Naive thymus-derived CD4-positive, alpha-beta T cell (primary cell): ENCODE data around the gene PPP4R3A. TPM values are rescaled to one million over a fixed set of nuclear protein-coding genes. Genes with fewer than 3 reads are reported as not detected.
"Not testable (repeated sequence)": the region's sequence is repeated elsewhere in the genome, so short reads cannot be mapped to it uniquely, and the experiment has no call there.

Experiments used
- ATAC-seq: fragments of 150-1000 bp; cut with Tn5 transposase; 2 replicates; pipeline ENCODE4 v1.10.0; 2021; ENCODE audit warnings: mild to moderate bottlenecking, moderate library complexity
- CTCF ChIA-PET: fragments of 350-600 bp; sonication (Branson Sonifier 250); formaldehyde crosslinking; loops from one replicate; lab custom pipeline; 2021; ENCODE audit warnings: antibody characterized with exemption; lab: Charles Lee
- POLR2A ChIA-PET: fragments of 350-600 bp; sonication (Branson Sonifier 250); formaldehyde crosslinking; loops from one replicate; lab custom pipeline; 2021; ENCODE audit warnings: antibody characterized with exemption, inconsistent platforms; lab: Charles Lee
- DNase-seq, 9 donors: peaks; one replicate each; pipeline versions ENCODE4 v3.0.0 to v3.0.0-alpha.2; 2020 to 2022; ENCODE audit warnings: mixed read lengths in 1 of 9
- H3K27ac ChIP-seq: one replicate; pipeline ENCODE4 v1.7.0; 2013; ENCODE audit warnings: mild to moderate bottlenecking, low read depth, low read length, moderate library complexity
- H3K27me3 ChIP-seq, 2 donors: one replicate each; pipeline ENCODE4 v1.7.0; 2013; ENCODE audit warnings: low read length in 2 of 2, mild to moderate bottlenecking in 2 of 2, moderate library complexity in 2 of 2; ENCODE audit not compliant: control insufficient read depth in 2 of 2, insufficient read depth in 2 of 2
- H3K36me3 ChIP-seq, 3 experiments: 1 replicate in 2 of 3; 2 replicates in 1 of 3; pipeline ENCODE4 v1.7.0; 2013; ENCODE audit warnings: low read length in 3 of 3, mild to moderate bottlenecking in 3 of 3, moderate library complexity in 1 of 3; ENCODE audit not compliant: insufficient read depth in 3 of 3, control insufficient read depth in 2 of 3
- H3K4me1 ChIP-seq, 2 donors: one replicate each; pipeline ENCODE4 v1.7.0; 2013; ENCODE audit warnings: low read length in 2 of 2, mild to moderate bottlenecking in 2 of 2, moderate library complexity in 1 of 2; ENCODE audit not compliant: control insufficient read depth in 2 of 2, insufficient read depth in 2 of 2
- H3K4me3 ChIP-seq: 2 replicates; pipeline ENCODE4 v1.7.0; 2013; ENCODE audit warnings: mild to moderate bottlenecking, low read length
- H3K9me3 ChIP-seq, 3 experiments: 1 replicate in 2 of 3; 2 replicates in 1 of 3; pipeline ENCODE4 v1.7.0; 2013; ENCODE audit warnings: low read length in 3 of 3; ENCODE audit not compliant: control insufficient read depth in 2 of 3
- H3K27ac Mint-ChIP-seq, 9 donors: one replicate each; pipeline ENCODE4 v1.8.0; 2020 to 2022; ENCODE audit warnings: mixed read lengths in 9 of 9, mild to moderate bottlenecking in 8 of 9, moderate library complexity in 5 of 9, inconsistent platforms in 2 of 9
- H3K27me3 Mint-ChIP-seq, 5 donors: one replicate each; pipeline ENCODE4 v1.8.0; 2021 to 2022; ENCODE audit warnings: mixed read lengths in 5 of 5, mild to moderate bottlenecking in 1 of 5
- H3K36me3 Mint-ChIP-seq, 5 donors: one replicate each; pipeline ENCODE4 v1.8.0; 2020 to 2022; ENCODE audit warnings: mixed read lengths in 5 of 5, mild to moderate bottlenecking in 3 of 5, inconsistent platforms in 1 of 5
- H3K4me1 Mint-ChIP-seq, 7 donors: one replicate each; pipeline ENCODE4 v1.8.0; 2020 to 2022; ENCODE audit warnings: mixed read lengths in 7 of 7, mild to moderate bottlenecking in 3 of 7, inconsistent platforms in 1 of 7
- H3K4me3 Mint-ChIP-seq, 10 donors: one replicate each; pipeline ENCODE4 v1.8.0; 2020 to 2022; ENCODE audit warnings: mild to moderate bottlenecking in 10 of 10, mixed read lengths in 10 of 10, moderate library complexity in 6 of 10, inconsistent platforms in 2 of 10
- H3K9me3 Mint-ChIP-seq, 11 donors: one replicate each; pipeline ENCODE4 v1.8.0; 2020 to 2022; ENCODE audit warnings: mixed read lengths in 11 of 11, mild to moderate bottlenecking in 4 of 11, inconsistent platforms in 1 of 11, moderate library complexity in 1 of 11
- intact Hi-C, 2 donors: fragments of 100-400 bp; cut with micrococcal nuclease; formaldehyde crosslinking; loops; one replicate each; pipeline ENCODE4 v1.15.1; 2023
- polyA plus RNA-seq, 2 donors: library from polyadenylated mRNA; unstranded; fragments of 300-500 nt; fragmentation: Illumina TruSeq; gene quantifications; one replicate each; pipeline ENCODE4 v1.2.3, GENCODE V29; 2021
- total RNA-seq, 6 experiments: library from RNA in 5 of 6; stranded (reverse) in 5 of 6; gene quantifications; 1 replicate in 5 of 6; 2 replicates in 1 of 6; pipeline ENCODE4 v1.2.3 and lab custom pipeline; 2021 to 2026

The PPP4R3A gene
- total and polyA plus RNA-seq, 7 experiments from 2014 or later, result 81.5 to 214 (median 156) TPM

DNA sequence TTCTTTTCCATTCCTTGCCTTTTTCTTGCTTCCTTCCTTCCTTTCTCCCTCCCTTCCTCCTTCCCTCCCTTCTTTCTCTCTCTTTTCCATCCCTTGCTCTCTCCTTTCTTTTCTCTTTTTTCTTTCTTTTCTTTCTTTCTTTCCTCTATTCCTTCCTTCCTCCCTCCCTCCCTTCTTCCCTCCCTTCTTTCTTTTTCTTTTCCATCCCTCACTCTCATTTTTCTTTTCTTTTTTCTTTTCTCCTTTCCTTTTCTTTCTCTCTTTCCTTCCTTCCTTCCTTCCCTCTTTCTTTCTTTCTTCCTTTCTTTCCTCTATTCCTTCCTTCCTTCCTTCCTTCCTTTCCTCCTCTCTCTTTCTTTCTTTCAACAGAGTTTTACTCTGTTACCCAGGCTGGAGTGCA lies 35.1 kb upstream of the PPP4R3A start:
- H3K4me1 ChIP-seq, result no peaks in the 10 kb centered on the region
- DNase-seq, result no peak
- Mint-ChIP-seq H3K4me3 (no peak overlapping the region), H3K36me3 (peaks cover 6 to 17% (median 9%) of the 10 kb centered on the region in 5 donors), H3K27ac (no peak overlapping the region), H3K4me1 (no peaks in the 10 kb centered on the region), H3K9me3 (peaks cover 10 to 30% (median 20%) of the 10 kb centered on the region in 11 donors), H3K27me3 (peaks cover 0 to 23% (median 6%) of the 10 kb centered on the region in 5 donors)
- no peaks in the 10 kb centered on the region for H3K36me3 ChIP-seq
- intact Hi-C loops, result no loop called here
- ChIA-PET CTCF (interaction anchor here (0.6 to 0.7 kb wide), 2 partner anchors 123 to 706 kb away, joined by 3 read pairs; no protein-coding TSS in a partner anchor), POLR2A (no interaction called here)
- H3K27me3 ChIP-seq, result no peaks in the 10 kb centered on the region
- no peak overlapping the region for H3K4me3 ChIP-seq
- H3K27ac ChIP-seq, result no peak overlapping the region
- no peak for ATAC-seq
- peaks cover 0 to 7% (median 0%) of the 10 kb centered on the region in 3 experiments for H3K9me3 ChIP-seq

DNA sequence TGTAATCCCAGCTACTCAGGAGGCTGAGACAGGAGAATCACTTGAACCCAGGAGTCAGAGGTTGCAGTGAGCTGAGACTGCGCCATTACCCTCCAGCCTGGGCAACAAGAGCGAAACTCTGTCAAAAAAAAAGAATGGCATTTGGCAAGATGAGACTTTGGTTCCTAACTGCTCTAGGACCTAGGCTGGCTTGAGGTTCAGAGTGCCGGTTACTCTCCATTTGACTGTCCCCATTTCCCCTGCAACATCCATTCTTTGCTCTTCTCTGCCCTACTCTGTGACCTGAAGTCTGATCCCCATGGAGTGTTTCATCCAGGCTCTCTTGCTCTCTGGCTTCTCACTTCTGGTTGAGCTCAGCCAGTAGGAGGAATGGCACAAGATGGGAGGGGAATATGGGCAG lies 26.2 kb upstream of the PPP4R3A start:
- H3K27me3 Mint-ChIP-seq, result peaks cover 0 to 13% (median 10%) of the 10 kb centered on the region in 5 donors
- Histone ChIP-seq H3K9me3 (peaks cover 0 to 4% (median 0%) of the 10 kb centered on the region in 3 experiments), H3K36me3 (no peaks in the 10 kb centered on the region), H3K27me3 (no peaks in the 10 kb centered on the region), H3K27ac (no peak overlapping the region), H3K4me1 (no peaks in the 10 kb centered on the region), H3K4me3 (no peak overlapping the region)
- ATAC-seq (no peak), DNase-seq (no peak)
- H3K4me3 Mint-ChIP-seq, result no peak overlapping the region
- no peaks in the 10 kb centered on the region for H3K4me1 Mint-ChIP-seq
- peaks cover 10 to 31% (median 17%) of the 10 kb centered on the region in 11 donors for H3K9me3 Mint-ChIP-seq
- ChIA-PET CTCF (no interaction called here), POLR2A (no interaction called here)
- intact Hi-C loops, result no loop called here
- H3K27ac Mint-ChIP-seq, result no peak overlapping the region
- H3K36me3 Mint-ChIP-seq, result peaks cover 8 to 29% (median 13%) of the 10 kb centered on the region in 5 donors

DNA sequence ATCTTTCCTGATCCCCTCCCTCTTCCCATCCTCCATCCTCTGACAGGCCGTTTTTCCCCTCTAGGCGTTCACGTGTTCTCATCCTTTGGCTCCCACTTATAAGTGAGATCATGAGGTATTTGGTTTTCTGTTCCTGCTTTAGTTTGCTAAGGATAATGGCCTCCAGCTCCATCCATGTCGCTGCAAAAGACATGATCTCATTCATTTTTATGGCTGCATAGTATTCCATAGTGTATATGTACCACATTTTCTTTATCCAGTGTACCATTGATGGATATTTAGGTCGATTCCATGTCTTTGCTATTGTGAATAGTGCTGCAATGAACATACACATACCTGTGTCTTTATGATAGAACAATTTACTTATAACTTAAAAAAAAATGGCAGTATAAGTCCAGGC lies 23.9 kb upstream of the PPP4R3A start:
- H3K27me3 ChIP-seq, POLR2A ChIA-PET, H3K4me3 Mint-ChIP-seq, H3K36me3 ChIP-seq, ATAC-seq, DNase-seq, intact Hi-C loops, H3K4me1 Mint-ChIP-seq, CTCF ChIA-PET, H3K27ac Mint-ChIP-seq, H3K4me1 ChIP-seq, H3K9me3 ChIP-seq, H3K27ac ChIP-seq, H3K4me3 ChIP-seq: not testable (repeated sequence)
- Mint-ChIP-seq H3K36me3 (peaks cover 0 to 12% (median 1%) of the 10 kb centered on the region in 5 donors), H3K9me3 (peaks cover 0 to 11% (median 3%) of the 10 kb centered on the region in 11 donors), H3K27me3 (peaks cover 0 to 13% (median 5%) of the 10 kb centered on the region in 5 donors)

DNA sequence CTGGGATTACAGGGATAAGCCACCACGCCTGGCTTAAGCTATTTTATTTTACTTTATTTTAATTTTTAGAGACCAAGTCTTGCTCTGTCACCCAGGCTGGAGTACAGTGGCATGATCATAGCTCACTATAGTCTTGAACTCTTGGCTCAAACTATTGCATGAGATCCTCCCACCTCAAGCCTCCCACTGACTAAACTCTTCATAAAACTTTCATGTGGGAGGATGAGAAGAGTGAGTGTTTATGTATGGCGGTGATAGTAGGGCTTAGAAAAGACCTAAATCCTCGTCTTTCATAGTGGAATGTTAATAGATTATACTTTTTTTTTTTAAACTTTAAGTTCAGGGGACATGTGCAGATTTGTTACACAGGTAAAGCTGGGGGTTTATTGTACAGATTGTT lies 23.5 kb upstream of the PPP4R3A start:
- Histone ChIP-seq H3K4me3 (no peak overlapping the region), H3K27ac (no peak overlapping the region), H3K4me1 (no peaks in the 10 kb centered on the region), H3K27me3 (no peaks in the 10 kb centered on the region), H3K9me3 (no peaks in the 10 kb centered on the region), H3K36me3 (no peaks in the 10 kb centered on the region)
- Mint-ChIP-seq H3K4me1 (no peaks in the 10 kb centered on the region), H3K27ac (no peak overlapping the region), H3K9me3 (peaks cover 0 to 7% (median 1%) of the 10 kb centered on the region in 11 donors), H3K27me3 (peaks cover 0 to 13% (median 5%) of the 10 kb centered on the region in 5 donors), H3K4me3 (no peak overlapping the region), H3K36me3 (peaks cover 0 to 8% (median 1%) of the 10 kb centered on the region in 5 donors)
- DNase-seq (no peak), ATAC-seq (no peak)
- ChIA-PET CTCF (no interaction called here), POLR2A (interaction anchor here (0.6 kb wide), 1 partner anchor 1977 kb away, joined by 3 read pairs; no protein-coding TSS in a partner anchor)
- intact Hi-C loops, result no loop called here

DNA sequence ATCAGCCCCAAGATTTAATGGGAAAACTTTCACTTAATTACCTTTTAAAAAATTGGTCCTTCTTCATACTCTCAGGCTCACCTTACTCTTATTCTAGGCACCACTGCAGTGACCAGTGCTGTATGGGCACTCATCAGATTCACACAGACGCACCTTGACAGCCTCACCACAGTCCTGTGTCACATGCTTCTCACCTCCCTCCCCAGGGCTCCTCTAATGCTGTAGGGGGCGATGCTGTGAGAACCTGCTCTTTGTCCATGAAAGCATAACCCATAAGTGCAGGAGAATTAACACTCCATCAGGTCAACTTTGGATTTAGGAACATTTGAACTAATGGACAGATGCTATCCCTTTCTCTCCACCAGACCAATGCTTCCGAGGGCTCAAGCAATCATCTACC lies 13.9 kb upstream of the PPP4R3A start:
- ChIA-PET POLR2A (no interaction called here), CTCF (no interaction called here)
- peaks cover 0 to 10% (median 2%) of the 10 kb centered on the region in 11 donors for H3K9me3 Mint-ChIP-seq
- H3K27ac Mint-ChIP-seq, result no peak overlapping the region
- DNase-seq (no peak), ATAC-seq (no peak)
- no peak overlapping the region for H3K4me3 Mint-ChIP-seq
- H3K4me1 ChIP-seq, result no peaks in the 10 kb centered on the region
- peaks cover 0 to 3% (median 0%) of the 10 kb centered on the region in 7 donors for H3K4me1 Mint-ChIP-seq
- H3K27me3 ChIP-seq, result no peaks in the 10 kb centered on the region
- intact Hi-C loops, result no loop called here
- no peak overlapping the region for H3K27ac ChIP-seq
- H3K36me3 Mint-ChIP-seq, result peaks cover 0 to 7% (median 4%) of the 10 kb centered on the region in 5 donors
- no peak overlapping the region for H3K4me3 ChIP-seq
- H3K36me3 ChIP-seq, result no peaks in the 10 kb centered on the region
- no peaks in the 10 kb centered on the region for H3K9me3 ChIP-seq
- peaks cover 0 to 10% (median 0%) of the 10 kb centered on the region in 5 donors for H3K27me3 Mint-ChIP-seq

DNA sequence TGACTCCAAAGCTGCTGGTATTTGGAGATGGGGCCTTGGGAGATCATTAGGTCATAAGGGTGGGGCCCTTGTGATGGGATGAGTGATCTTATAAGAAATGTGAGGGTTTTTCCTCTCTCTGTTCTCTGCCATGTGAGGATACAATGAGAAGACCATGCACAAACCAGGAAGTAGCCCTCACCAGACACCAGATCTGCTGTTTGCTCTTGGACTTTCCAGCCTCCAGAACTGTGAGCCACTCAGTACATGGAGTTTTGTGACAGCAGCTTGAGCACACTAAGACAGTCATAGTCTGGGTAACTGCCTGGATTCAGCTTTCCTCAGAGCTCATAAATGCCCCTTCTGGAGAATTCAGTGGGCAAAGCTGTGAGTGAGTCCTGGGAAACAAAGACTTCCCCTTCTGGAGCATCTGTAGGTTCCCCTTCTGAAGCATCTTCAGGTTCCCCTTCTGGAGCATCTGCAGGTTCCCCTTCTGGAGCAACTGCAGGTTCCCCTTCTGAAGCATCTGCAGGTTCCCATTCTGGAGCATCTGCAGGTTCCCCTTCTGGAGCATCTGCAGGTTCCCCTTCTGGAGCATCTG lies 11.0 kb upstream of the PPP4R3A start:
- no peak overlapping the region for H3K27ac ChIP-seq
- no peaks in the 10 kb centered on the region for H3K36me3 ChIP-seq
- ChIA-PET CTCF (no interaction called here), POLR2A (interaction anchor here (0.6 kb wide), 1 partner anchor 1689 kb away, joined by 4 read pairs; no protein-coding TSS in a partner anchor)
- Mint-ChIP-seq H3K4me1 (peaks cover 0 to 3% (median 0%) of the 10 kb centered on the region in 7 donors), H3K27me3 (peaks cover 0 to 15% (median 3%) of the 10 kb centered on the region in 5 donors), H3K27ac (no peak overlapping the region), H3K36me3 (peaks cover 0 to 7% (median 4%) of the 10 kb centered on the region in 5 donors), H3K9me3 (peaks cover 0 to 10% (median 2%) of the 10 kb centered on the region in 11 donors), H3K4me3 (no peak overlapping the region)
- H3K27me3 ChIP-seq, result no peaks in the 10 kb centered on the region
- H3K4me1 ChIP-seq, result no peaks in the 10 kb centered on the region
- no peak overlapping the region for H3K4me3 ChIP-seq
- ATAC-seq, result peak; percentile 66
- H3K9me3 ChIP-seq, result no peaks in the 10 kb centered on the region
- intact Hi-C loops, result no loop called here
- DNase-seq, result no peak

DNA sequence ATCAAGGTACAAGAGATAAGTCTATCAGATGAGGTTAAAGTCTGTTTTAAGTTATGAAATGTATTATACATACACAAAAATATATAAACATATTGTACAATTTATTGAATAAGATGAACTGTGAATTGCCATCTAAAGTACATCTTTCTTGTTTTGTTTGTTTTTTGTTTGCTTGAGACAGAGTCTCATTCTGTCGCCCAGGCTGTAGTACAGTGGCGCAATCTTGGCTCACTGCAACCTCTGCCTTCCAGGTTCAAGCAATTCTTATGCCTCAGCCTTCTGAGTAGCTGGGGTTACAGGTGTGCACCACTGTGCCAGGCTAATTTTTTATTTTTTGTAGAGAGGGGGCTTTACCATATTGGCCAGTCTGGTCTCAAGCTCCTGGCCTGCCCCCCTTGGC lies 10.0 kb upstream of the PPP4R3A start:
- Mint-ChIP-seq H3K4me3 (no peak overlapping the region), H3K27me3 (peaks cover 0 to 15% (median 3%) of the 10 kb centered on the region in 5 donors), H3K36me3 (peaks cover 0 to 7% (median 4%) of the 10 kb centered on the region in 5 donors), H3K27ac (no peak overlapping the region), H3K9me3 (peaks cover 0 to 10% (median 2%) of the 10 kb centered on the region in 11 donors), H3K4me1 (peaks cover 0 to 10% (median 0%) of the 10 kb centered on the region in 7 donors)
- H3K27me3 ChIP-seq, result no peaks in the 10 kb centered on the region
- H3K4me3 ChIP-seq, result no peak overlapping the region
- POLR2A ChIA-PET, result no interaction called here
- H3K27ac ChIP-seq, result no peak overlapping the region
- intact Hi-C loops, result no loop called here
- no peaks in the 10 kb centered on the region for H3K36me3 ChIP-seq
- H3K9me3 ChIP-seq, result no peaks in the 10 kb centered on the region
- CTCF ChIA-PET, result no interaction called here
- H3K4me1 ChIP-seq, result no peaks in the 10 kb centered on the region
- no peak for DNase-seq
- ATAC-seq, result no peak
